OCI-LY3 (cell line): ENCODE results near the gene ABCA4.
A peak's percentile ranks its signal among the peaks of the same experiment; 100 is the strongest.

Experiments
- H2AFZ ChIP-seq: fragments of 200-600, 300-600 bp; shearing (Covaris generic); 2 replicates; pipeline ENCODE4 v1.6.0; 2014; ENCODE audit warnings: antibody characterized with exemption, low read depth, low read length
- H3K27ac ChIP-seq: fragments of 200-600, 300-600 bp; sonication (generic); 2 replicates; pipeline ENCODE4 v1.5.1; 2014; ENCODE audit warnings: mild to moderate bottlenecking, low read length, moderate library complexity, mixed read lengths
- H3K27me3 ChIP-seq: fragments of 200-600, 300-600 bp; sonication (generic); 2 replicates; pipeline ENCODE4 v1.6.1; 2014; ENCODE audit warnings: low read depth, low read length, mixed read lengths
- H3K36me3 ChIP-seq: fragments of 200-600, 300-600 bp; sonication (generic); replicated peaks from 2 replicates; pipeline ENCODE3; 2014; ENCODE audit warnings: low read depth, low read length, mixed read lengths
- H3K4me1 ChIP-seq: fragments of 300-600, 200-600 bp; sonication (generic); 2 replicates; pipeline ENCODE4 v1.6.1; 2014; ENCODE audit warnings: low read length, mixed read lengths
- H3K4me2 ChIP-seq: fragments of 200-600, 300-600 bp; sonication (generic); 2 replicates; pipeline ENCODE4 v1.6.1; 2014; ENCODE audit warnings: low read length, mixed read lengths
- H3K4me3 ChIP-seq: fragments of 300-600, 200-600 bp; sonication (generic); 2 replicates; pipeline ENCODE4 v1.5.1; 2014; ENCODE audit warnings: antibody characterized with exemption, mild to moderate bottlenecking, low read length, moderate library complexity
- H3K79me2 ChIP-seq: fragments of 300-600, 200-600 bp; shearing (Covaris generic); 2 replicates; pipeline ENCODE4 v1.6.1; 2014; ENCODE audit warnings: mild to moderate bottlenecking, low read length, mixed read lengths
- H3K9ac ChIP-seq: fragments of 300-600, 200-600 bp; shearing (Covaris generic); 2 replicates; pipeline ENCODE4 v1.6.0; 2014; ENCODE audit warnings: mild to moderate bottlenecking, low read length, moderate library complexity
- H3K9me3 ChIP-seq: fragments of 200-600, 300-600 bp; shearing (Covaris generic); 2 replicates; pipeline ENCODE4 v1.6.1; 2014; ENCODE audit warnings: low read length, mixed read lengths; ENCODE audit not compliant: insufficient read depth
- H4K20me1 ChIP-seq: fragments of 200-600, 300-600 bp; sonication (generic); 2 replicates; pipeline ENCODE4 v1.6.1; 2016; ENCODE audit warnings: low read length, mixed read lengths; ENCODE audit not compliant: insufficient read depth
- CTCF ChIP-seq: fragments of 200-600, 300-600 bp; sonication (generic); IDR thresholded peaks from 2 replicates; pipeline ENCODE4 v1.5.1; 2014; ENCODE audit warnings: antibody characterized with exemption, low read length, low read depth
- EZH2phosphoT487 ChIP-seq: fragments of 200-600 bp; shearing (Covaris generic); IDR thresholded peaks from 2 replicates; pipeline ENCODE4 v1.6.1; 2018; ENCODE audit warnings: antibody characterized with exemption, mixed run types, low read depth

ABCA4 gene

GRCh38 chr1:94068096-94068998 is 52.6 kb downstream of the ABCA4 start:
- H3K79me2 ChIP-seq = no peaks in the 10 kb centered on the region
- H3K36me3 ChIP-seq = no peaks in the 10 kb centered on the region
- no peak overlapping the region for H3K4me3 ChIP-seq
- peaks cover 16% of the 10 kb centered on the region for H3K27me3 ChIP-seq
- H4K20me1 ChIP-seq = no peaks in the 10 kb centered on the region
- H3K9ac ChIP-seq = no peak overlapping the region
- H3K9me3 ChIP-seq = no peaks in the 10 kb centered on the region
- no peak for TF ChIP-seq EZH2phosphoT487
- TF ChIP-seq CTCF = no peak
- H3K4me2 ChIP-seq = no peak overlapping the region
- no peak overlapping the region for H2AFZ ChIP-seq
- H3K27ac ChIP-seq = no peak overlapping the region
- no peaks in the 10 kb centered on the region for H3K4me1 ChIP-seq

GRCh38 chr1:94067196-94067595 is 53.8 kb downstream of the ABCA4 start:
- Histone ChIP-seq H3K4me2 (no peak overlapping the region), H3K36me3 (no peaks in the 10 kb centered on the region), H3K4me1 (no peaks in the 10 kb centered on the region), H3K27me3 (peaks cover 16% of the 10 kb centered on the region), H3K79me2 (no peaks in the 10 kb centered on the region), H3K27ac (no peak overlapping the region), H3K9ac (no peak overlapping the region), H4K20me1 (no peaks in the 10 kb centered on the region), H3K4me3 (no peak overlapping the region), H2AFZ (no peak overlapping the region), H3K9me3 (no peaks in the 10 kb centered on the region)
- TF ChIP-seq CTCF = no peak
- no peak for TF ChIP-seq EZH2phosphoT487

- Histone ChIP-seq H3K27me3 (peaks cover 25% of the 10 kb centered on the region), H3K9me3 (no peaks in the 10 kb centered on the region), H2AFZ (no peak overlapping the region), H4K20me1 (no peaks in the 10 kb centered on the region), H3K4me2 (no peak overlapping the region), H3K36me3 (no peaks in the 10 kb centered on the region), H3K4me3 (no peak overlapping the region), H3K79me2 (no peaks in the 10 kb centered on the region), H3K9ac (no peak overlapping the region), H3K4me1 (no peaks in the 10 kb centered on the region), H3K27ac (no peak overlapping the region)
- TF ChIP-seq EZH2phosphoT487 (no peak), CTCF (peak; percentile 32)
Observed at GRCh38 chr1:94063379-94063778, 57.6 kb downstream of the ABCA4 start.

GRCh38 chr1:94061513-94062443 is 59.2 kb downstream of the ABCA4 start:
- no peaks in the 10 kb centered on the region for H3K4me1 ChIP-seq
- TF ChIP-seq CTCF (peak; percentile 69), EZH2phosphoT487 (no peak)
- H3K79me2 ChIP-seq = no peaks in the 10 kb centered on the region
- no peaks in the 10 kb centered on the region for H3K9me3 ChIP-seq
- no peak overlapping the region for H2AFZ ChIP-seq
- H3K4me2 ChIP-seq = no peak overlapping the region
- no peak overlapping the region for H3K9ac ChIP-seq
- peaks cover 25% of the 10 kb centered on the region for H3K27me3 ChIP-seq
- no peak overlapping the region for H3K27ac ChIP-seq
- H3K36me3 ChIP-seq = no peaks in the 10 kb centered on the region
- no peak overlapping the region for H3K4me3 ChIP-seq
- H4K20me1 ChIP-seq = no peaks in the 10 kb centered on the region
